Mononuclear cell (primary cell): ENCODE measurements around the gene SSX7. TPM values are rescaled to one million over a fixed set of nuclear protein-coding genes. Genes with fewer than 3 reads are reported as not detected.
"Not testable (repeated sequence)": the region's sequence is repeated elsewhere in the genome, so short reads cannot be mapped to it uniquely, and the experiment has no call there.

Source experiments
- H3K27me3 ChIP-seq: 2 replicates; pipeline ENCODE4 v1.6.0; 2011; ENCODE audit warnings: low read length, control low read depth; ENCODE audit not compliant: insufficient read depth
- H3K4me1 ChIP-seq: 2 replicates; pipeline ENCODE4 v1.5.1; 2011; ENCODE audit warnings: mild to moderate bottlenecking, low read length, control low read depth; ENCODE audit not compliant: insufficient read depth
- H3K4me3 ChIP-seq: 2 replicates; pipeline ENCODE4 v1.5.1; 2011; ENCODE audit warnings: mild to moderate bottlenecking, low read length, moderate library complexity
- H3K9me3 ChIP-seq: 2 replicates; pipeline ENCODE4 v1.5.1; 2011; ENCODE audit warnings: low read depth, mild to moderate bottlenecking, control low read depth, low read length
- total RNA-seq: library from RNA; depleted of rRNA; stranded (reverse); fragments of >200 nt; gene quantifications from one replicate; pipeline ENCODE4 v1.2.3, GENCODE V29; 2012

SSX7 gene, protein sequence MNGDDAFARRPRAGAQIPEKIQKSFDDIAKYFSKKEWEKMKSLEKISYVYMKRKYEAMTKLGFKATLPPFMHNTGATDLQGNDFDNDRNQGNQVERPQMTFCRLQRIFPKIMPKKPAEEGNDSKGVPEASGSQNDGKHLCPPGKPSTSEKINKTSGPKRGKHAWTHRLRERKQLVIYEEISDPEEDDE
- total RNA-seq: not detected

DNA sequence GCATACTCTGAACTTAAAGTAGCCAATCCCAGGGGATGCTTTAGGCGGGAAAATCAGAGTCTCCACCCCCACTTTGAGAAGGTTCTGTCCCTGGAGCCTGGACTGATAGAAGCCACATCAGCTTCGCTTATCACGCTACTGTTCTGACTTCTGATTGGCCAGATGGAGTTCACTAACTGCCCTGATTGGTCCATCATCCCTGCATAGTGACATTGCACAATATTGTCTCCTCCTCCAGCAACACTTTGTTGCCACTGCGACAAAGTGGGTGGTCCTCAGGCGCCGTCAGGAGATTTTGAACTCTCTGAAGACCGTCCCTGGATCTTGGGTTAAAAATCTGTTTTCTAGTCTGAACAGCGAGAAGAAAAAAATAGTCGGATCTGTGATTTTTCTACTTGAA, at the start of gene SSX7:
Gene SSX7 (minus strand): TSS at position 101 of the 400 bp plus-strand sequence. CDS start 1,428 bp downstream, outside the sequence.
- H3K4me3 ChIP-seq, H3K27me3 ChIP-seq, H3K9me3 ChIP-seq, H3K4me1 ChIP-seq: not testable (repeated sequence)

DNA sequence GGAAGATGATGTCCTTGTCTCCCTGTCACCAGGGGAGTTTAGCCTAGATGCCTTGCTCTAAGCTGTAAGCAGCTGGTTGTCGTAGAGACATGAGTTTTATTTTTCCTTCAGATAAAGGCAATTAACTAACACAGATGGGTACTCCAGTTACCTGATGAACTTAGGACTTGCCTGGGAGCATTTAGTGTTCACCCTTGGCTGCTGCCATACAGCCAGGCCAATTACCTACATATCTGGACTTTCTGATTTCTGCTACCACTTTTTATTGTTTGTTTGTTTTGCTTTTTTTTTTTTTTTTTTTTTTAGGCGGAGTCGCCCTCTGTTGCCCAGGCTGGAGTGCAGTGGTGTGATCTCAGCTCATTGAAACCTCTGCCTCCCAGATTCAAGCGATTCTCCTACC, 37.3 kb upstream of the SSX7 start:
- not testable (repeated sequence) for H3K4me1 ChIP-seq, H3K9me3 ChIP-seq, H3K4me3 ChIP-seq, H3K27me3 ChIP-seq

DNA sequence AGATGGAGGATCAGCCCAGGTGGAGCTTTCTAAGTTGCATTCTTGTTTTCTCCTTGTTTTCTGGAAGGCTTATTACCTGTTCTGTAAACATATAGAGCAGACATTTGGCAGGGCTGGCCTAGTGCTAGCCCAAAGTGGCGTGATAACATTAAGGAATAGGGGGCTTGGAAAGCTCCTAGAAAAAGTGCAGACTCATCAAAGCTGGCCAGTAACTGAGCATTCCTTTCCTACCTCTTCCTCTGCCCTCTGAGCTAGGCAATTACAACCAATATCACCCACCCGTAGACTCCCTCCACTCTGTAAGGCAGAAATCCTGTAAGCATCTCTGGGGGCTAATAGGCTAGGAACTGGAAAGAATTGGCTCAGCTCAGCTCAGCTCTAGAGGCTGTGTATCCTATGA, 7.5 kb upstream of the SSX7 start:
- H3K27me3 ChIP-seq, H3K4me1 ChIP-seq, H3K4me3 ChIP-seq, H3K9me3 ChIP-seq: not testable (repeated sequence)

DNA sequence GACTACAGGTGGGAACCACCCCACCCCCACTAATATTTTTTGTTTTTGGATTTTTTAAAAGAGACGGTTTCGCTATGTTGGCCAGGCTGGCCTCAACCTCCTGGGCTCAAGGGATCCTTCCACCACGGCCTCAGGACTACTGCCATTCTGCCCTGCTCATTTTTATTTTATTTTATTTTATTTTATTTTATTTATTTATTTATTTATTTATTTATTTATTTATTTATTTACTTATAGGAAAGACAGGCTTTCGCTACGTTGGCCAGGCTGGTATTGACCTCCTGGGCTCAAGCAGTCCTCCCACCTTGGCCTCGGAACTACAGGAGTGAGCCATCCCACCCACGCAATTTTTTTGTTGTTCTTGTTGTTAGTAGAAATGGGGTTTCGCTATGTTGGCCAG, 775 bp upstream of the SSX7 start:
- not testable (repeated sequence) for H3K27me3 ChIP-seq, H3K4me1 ChIP-seq, H3K9me3 ChIP-seq, H3K4me3 ChIP-seq

DNA sequence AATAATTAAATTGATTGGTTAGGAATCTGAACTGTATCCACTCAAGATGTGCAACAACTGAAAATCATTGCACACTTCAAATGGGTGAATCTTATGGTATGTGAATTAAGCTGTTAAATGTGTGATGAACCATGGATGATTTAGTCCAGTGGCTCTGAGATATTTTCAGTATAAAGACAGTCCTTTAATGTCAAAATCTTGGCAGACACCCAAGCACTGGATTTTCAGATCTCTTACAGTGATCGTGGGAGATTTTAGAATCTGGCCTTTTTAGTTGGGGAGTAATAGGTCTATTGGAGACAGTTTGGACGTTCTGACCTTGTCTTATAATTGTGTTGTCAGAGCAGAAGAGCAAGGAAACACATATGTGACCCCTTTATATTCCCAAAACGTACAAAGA, 4.0 kb downstream of the SSX7 start:
- not testable (repeated sequence) for H3K4me1 ChIP-seq, H3K4me3 ChIP-seq, H3K27me3 ChIP-seq, H3K9me3 ChIP-seq

DNA sequence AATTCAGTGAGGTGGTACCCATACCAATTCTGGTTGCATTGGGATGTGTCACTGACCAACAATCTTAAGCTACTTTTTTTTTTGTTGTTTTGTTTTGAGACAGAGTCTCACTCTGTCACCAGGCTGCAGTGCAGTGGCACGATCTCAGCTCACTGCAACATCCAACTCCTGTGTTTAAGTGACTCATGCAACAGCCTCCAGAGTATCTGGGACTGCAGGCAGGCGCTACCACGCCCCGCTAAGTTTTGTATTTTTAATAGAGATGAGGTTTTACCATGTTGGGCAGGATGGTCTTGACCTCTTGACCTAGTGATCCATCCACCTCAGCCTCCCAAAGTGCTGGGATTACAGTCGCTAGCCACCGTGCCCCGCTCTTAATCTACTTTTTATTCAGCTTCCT, 5.7 kb downstream of the SSX7 start:
- not testable (repeated sequence) for H3K4me1 ChIP-seq, H3K4me3 ChIP-seq, H3K27me3 ChIP-seq, H3K9me3 ChIP-seq

DNA sequence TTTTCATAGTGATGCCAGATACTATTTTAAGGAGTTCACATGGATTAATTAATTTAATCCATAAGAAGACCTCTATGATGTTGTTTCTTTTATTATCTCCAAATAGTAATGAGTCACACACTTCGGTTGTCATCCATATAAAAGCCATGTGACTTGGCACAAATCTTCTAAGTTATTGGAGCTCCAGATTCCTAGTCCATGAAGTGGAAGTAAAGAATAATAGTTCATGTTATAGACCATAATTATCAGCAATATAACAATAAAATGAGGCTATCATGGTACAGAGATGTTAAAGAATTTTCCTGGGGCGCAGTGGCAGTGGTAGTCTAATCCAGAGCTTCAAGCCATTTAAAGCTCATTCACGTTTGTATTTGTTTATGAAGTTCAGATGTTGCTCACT, 26.2 kb downstream of the SSX7 start:
- H3K4me3 ChIP-seq, H3K9me3 ChIP-seq, H3K27me3 ChIP-seq, H3K4me1 ChIP-seq: not testable (repeated sequence)

DNA sequence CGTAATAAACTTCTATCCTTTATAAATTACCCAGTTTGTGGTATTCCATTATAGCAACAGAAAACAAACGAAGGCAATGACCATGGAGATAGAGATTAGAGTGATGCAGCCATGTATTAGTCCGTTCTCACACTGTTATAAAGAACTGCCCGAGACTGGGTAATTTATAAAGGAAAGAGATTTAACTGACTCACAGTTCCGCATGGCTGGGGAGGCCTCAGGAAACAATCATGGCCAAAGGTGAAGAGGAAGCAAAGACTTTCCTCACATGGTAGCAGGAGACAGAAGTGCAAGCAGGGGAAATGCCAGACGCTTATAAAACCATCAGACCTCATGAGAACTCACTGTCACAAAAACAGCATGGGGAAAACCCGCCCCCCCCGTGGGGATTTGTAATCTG, 34.0 kb downstream of the SSX7 start:
- H3K27me3 ChIP-seq, H3K4me1 ChIP-seq, H3K4me3 ChIP-seq, H3K9me3 ChIP-seq: not testable (repeated sequence)

DNA sequence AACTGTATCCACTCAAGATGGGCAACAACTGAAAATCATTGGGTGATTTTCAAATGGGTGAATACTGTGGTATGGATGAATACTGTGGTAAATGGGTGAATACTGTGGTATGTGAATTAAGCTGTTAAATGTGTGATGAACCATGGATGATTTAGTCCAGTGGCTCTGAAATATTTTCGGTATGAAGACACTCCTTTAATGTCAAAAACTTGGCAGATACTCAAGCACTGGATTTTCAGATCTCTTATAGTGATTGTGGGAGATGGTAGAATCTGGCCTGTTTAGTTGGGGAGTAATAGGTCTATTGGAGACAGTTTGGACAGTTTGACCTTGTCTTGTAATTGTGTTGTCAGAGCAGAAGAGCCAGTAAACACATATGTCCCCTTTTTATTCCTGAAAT, 45.7 kb downstream of the SSX7 start:
- Histone ChIP-seq H3K9me3 (no peaks in the 10 kb centered on the region), H3K4me3 (no peak overlapping the region), H3K4me1 (no peaks in the 10 kb centered on the region), H3K27me3 (no peaks in the 10 kb centered on the region)

DNA sequence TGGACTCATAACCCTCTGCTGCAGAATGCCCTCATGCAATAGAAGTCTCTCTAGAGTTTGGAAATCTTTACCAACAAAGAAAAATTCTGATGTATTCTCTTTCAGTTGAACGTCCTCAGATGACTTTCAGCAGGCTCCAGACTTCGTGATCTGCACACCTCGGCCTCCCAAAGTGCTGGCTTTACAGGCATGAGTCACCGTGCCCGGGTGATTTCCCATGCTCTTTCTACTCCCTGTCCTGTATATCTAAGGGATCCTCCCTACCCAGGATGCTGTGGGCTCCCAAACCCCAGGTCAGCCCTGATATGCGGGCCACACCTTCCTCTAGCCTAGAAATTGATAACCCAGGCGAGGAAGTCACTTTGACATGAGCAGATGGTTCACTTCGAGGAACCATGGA, 51.5 kb downstream of the SSX7 start:
- H3K9me3 ChIP-seq, H3K4me1 ChIP-seq, H3K27me3 ChIP-seq, H3K4me3 ChIP-seq: not testable (repeated sequence)

DNA sequence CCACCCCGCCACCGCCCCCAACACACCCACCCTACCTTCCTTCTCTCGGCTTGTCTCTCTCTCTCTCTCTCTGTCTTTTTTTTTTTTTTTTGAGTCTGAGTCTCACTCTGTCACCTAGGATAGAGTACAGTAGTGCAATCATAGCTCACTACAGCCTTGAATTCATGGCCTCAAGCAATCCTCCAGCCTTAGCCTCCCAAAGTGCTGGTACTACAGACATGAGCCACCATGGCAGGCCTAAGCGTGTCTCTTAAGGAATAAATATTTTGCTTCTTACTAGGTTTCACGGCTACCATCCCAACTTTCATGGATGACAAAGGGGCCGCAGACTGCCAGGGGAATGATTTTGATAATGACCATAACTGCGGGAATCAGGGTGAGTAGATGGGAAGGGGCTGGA, 55.8 kb downstream of the SSX7 start:
- Histone ChIP-seq H3K4me3 (no peak overlapping the region), H3K4me1 (no peaks in the 10 kb centered on the region), H3K9me3 (no peaks in the 10 kb centered on the region), H3K27me3 (no peaks in the 10 kb centered on the region)

DNA sequence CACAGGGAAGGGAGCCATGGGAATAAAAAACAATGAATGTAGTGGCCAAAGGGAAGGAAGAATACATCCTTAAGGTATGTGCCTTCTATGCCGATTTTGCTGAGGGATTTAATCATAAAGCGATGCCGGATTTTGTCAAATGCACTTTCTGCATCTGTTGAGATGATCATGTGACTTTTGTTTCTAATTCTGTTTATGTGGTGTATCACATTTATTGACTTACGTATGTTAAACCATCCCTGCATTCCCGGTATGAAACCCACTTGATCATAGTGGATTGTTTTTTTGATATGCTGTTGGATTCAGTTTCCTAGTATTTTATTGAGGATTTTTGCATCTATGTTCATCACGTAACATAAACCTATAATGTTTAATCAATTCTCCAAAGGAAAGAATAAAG, 60.0 kb downstream of the SSX7 start:
- Histone ChIP-seq H3K4me1 (no peaks in the 10 kb centered on the region), H3K4me3 (no peak overlapping the region), H3K9me3 (no peaks in the 10 kb centered on the region), H3K27me3 (no peaks in the 10 kb centered on the region)

Other genes with a start within 250 kb of the SSX7 start
- gene XAGE1A, start 159.1 kb downstream of the SSX7 start, total RNA-seq: not detected
- gene XAGE1B, start 137.8 kb downstream of the SSX7 start, total RNA-seq: not detected
- not detected for gene SSX2, start 52.3 kb upstream of the SSX7 start, total RNA-seq
- not detected for gene SSX2B, start 96.4 kb upstream of the SSX7 start, total RNA-seq
- not detected for gene SPANXN5, start 142.5 kb upstream of the SSX7 start, total RNA-seq
- not detected for gene XAGE5, start 156.4 kb upstream of the SSX7 start, total RNA-seq
- gene XAGE3, start 213.2 kb upstream of the SSX7 start, total RNA-seq: not detected
- 6.2 TPM for gene FAM156B, start 242.4 kb upstream of the SSX7 start, total RNA-seq